K562 (cell line): ENCODE measurements around the gene COL23A1. TPM values are rescaled to one million over a fixed set of nuclear protein-coding genes. Genes with fewer than 3 reads are reported as not detected.

Experiments
- ATAC-seq: fragments of 200-7000 bp; cut with Tn5 transposase; 3 replicates; pipeline ENCODE4 v1.9.1; 2020; ENCODE audit warnings: moderate library complexity
- BruUV-seq: library from RNA; stranded (reverse); fragments of 400-500 nt; replicated peaks from 2 replicates; lab custom pipeline; 2021; lab: Mats Ljungman, UMichigan
- CTCF ChIA-PET: fragments of 300-600 bp; formaldehyde crosslinking; extraction: SDS; loops from one replicate; lab custom pipeline; 2021; ENCODE audit warnings: low intra/inter-chr PET ratio; lab: Yijun Ruan, JAX
- POLR2A ChIA-PET: fragments of 300-600, 350-650 bp; sonication (Branson Sonifier 250); formaldehyde crosslinking; extraction: SDS; loops from one replicate; lab custom pipeline; 2021; ENCODE audit warnings: antibody characterized with exemption, inconsistent platforms; lab: Yijun Ruan, JAX
- DNase-seq, 4 experiments: peaks; one replicate each; pipeline versions ENCODE4 v3.0.0 to v3.0.0-alpha.2; 2011 to 2018; ENCODE audit warnings: low spot score in 3 of 4, mixed read lengths in 3 of 4; ENCODE audit errors: extremely low read depth in 1 of 4
- FAIRE-seq: peaks from 2 replicates; lab custom pipeline; 2011; peaks lifted over from hg19 to GRCh38; lab: Jason Lieb, UNC
- H2AFZ ChIP-seq: 2 replicates; pipeline ENCODE4 v1.6.0; 2011; ENCODE audit warnings: low read depth, low read length, control low read depth, inconsistent platforms
- H3K27ac ChIP-seq: fragments of 200-600 bp; 3 replicates; pipeline ENCODE4 v1.8.0; 2011; ENCODE audit warnings: low read depth, mild to moderate bottlenecking, control low read depth, inconsistent platforms, low read length, moderate library complexity, mixed read lengths; ENCODE audit errors: extremely low read depth
- H3K27me3 ChIP-seq, 2 experiments: fragments of 300-600 bp in 1 of 2; 2 replicates in 1 of 2; 3 replicates in 1 of 2; pipeline versions ENCODE4 v1.6.0 to v1.8.0; 2011; ENCODE audit warnings: inconsistent platforms in 2 of 2, low read length in 2 of 2, mild to moderate bottlenecking in 1 of 2, mixed read lengths in 1 of 2, moderate library complexity in 1 of 2; ENCODE audit not compliant: control insufficient read depth in 2 of 2, insufficient read depth in 2 of 2
- H3K36me3 ChIP-seq: fragments of 300-600 bp; 3 replicates; pipeline ENCODE4 v1.8.0; 2011; ENCODE audit warnings: mild to moderate bottlenecking, low read length, inconsistent platforms; ENCODE audit not compliant: control insufficient read depth, insufficient read depth
- H3K4me1 ChIP-seq, 2 experiments: fragments of 200-600 bp in 1 of 2; replicated peaks in 1 of 2; 2 replicates in 1 of 2; 3 replicates in 1 of 2; pipeline versions ENCODE4 v1.5.1 to v1.8.0; 2011; ENCODE audit warnings: inconsistent platforms in 2 of 2, low read length in 2 of 2, mild to moderate bottlenecking in 1 of 2, mixed read lengths in 1 of 2, moderate library complexity in 1 of 2; ENCODE audit not compliant: control insufficient read depth in 2 of 2, insufficient read depth in 2 of 2
- H3K4me2 ChIP-seq: 2 replicates; pipeline ENCODE4 v1.6.1; 2011; ENCODE audit warnings: low read length, control low read depth, inconsistent platforms, mixed read lengths; ENCODE audit not compliant: insufficient read depth
- H3K4me3 ChIP-seq: fragments of 200-600 bp; sonication (generic), shearing (Covaris generic); 2 replicates; pipeline ENCODE4 v1.5.1; 2016; ENCODE audit warnings: control low read depth, inconsistent platforms
- H3K79me2 ChIP-seq: fragments of 200-600 bp; 3 replicates; pipeline ENCODE4 v1.8.0; 2011; ENCODE audit warnings: low read length, inconsistent platforms; ENCODE audit not compliant: control insufficient read depth, insufficient read depth
- H3K9ac ChIP-seq, 2 experiments: 2 replicates each; pipeline versions ENCODE4 v1.6.0 to v1.6.1; 2011; ENCODE audit warnings: low read depth in 2 of 2, low read length in 2 of 2, control low read depth in 1 of 2, inconsistent platforms in 1 of 2, mild to moderate bottlenecking in 1 of 2, mixed read lengths in 1 of 2; ENCODE audit not compliant: insufficient read depth in 1 of 2
- H3K9me1 ChIP-seq: one replicate; pipeline ENCODE4 v1.6.0; 2011; ENCODE audit warnings: inconsistent platforms, mild to moderate bottlenecking, low read length, moderate library complexity; ENCODE audit not compliant: control insufficient read depth, insufficient read depth
- H3K9me3 ChIP-seq: replicated peaks from 2 replicates; pipeline ENCODE4 v1.5.1; 2011; ENCODE audit warnings: low read depth, low read length, inconsistent platforms; ENCODE audit not compliant: control insufficient read depth, insufficient read depth
- H4K20me1 ChIP-seq: replicated peaks from 2 replicates; pipeline ENCODE4 v1.6.1; 2011; ENCODE audit warnings: low read length, inconsistent platforms, mixed read lengths; ENCODE audit not compliant: control insufficient read depth, insufficient read depth
- BRD9 ChIP-seq: fragments of 450-650 bp; IDR thresholded peaks from 2 replicates; pipeline ENCODE4 v1.6.1; 2018; ENCODE audit warnings: low read depth; ENCODE audit not compliant: partially characterized antibody
- ELK3 ChIP-seq: fragments of 450-650 bp; formaldehyde crosslinking; IDR thresholded peaks from 2 replicates; pipeline ENCODE4 v1.4.0; 2020; ENCODE audit warnings: mild to moderate bottlenecking
- ETS1 ChIP-seq: conservative IDR thresholded peaks from 2 replicates; pipeline ENCODE4 v1.6.1; 2011; ENCODE audit warnings: low read depth, mild to moderate bottlenecking, low read length; ENCODE audit not compliant: control insufficient read depth
- EZH2 ChIP-seq: IDR thresholded peaks from 2 replicates; pipeline ENCODE4 v1.6.1; 2012; ENCODE audit warnings: low read depth, mild to moderate bottlenecking, inconsistent platforms, low read length, borderline replicate concordance
- KDM5B ChIP-seq: fragments of 200-600 bp; sonication (generic); IDR thresholded peaks from 2 replicates; pipeline ENCODE4 v1.6.1; 2012; ENCODE audit warnings: low read depth, mild to moderate bottlenecking, moderate library complexity, low read length, control low read depth, inconsistent platforms; ENCODE audit not compliant: insufficient replicate concordance
- MYBL2 ChIP-seq, 2 experiments: fragments of 450-650 bp in 1 of 2; sonication (generic) in 1 of 2; formaldehyde crosslinking in 1 of 2; IDR thresholded peaks; 2 replicates each; pipeline versions ENCODE4 v1.6.1 to v1.8.1; 2017 to 2022; ENCODE audit warnings: borderline replicate concordance in 1 of 2, inconsistent platforms in 1 of 2, low read depth in 1 of 2, mild to moderate bottlenecking in 1 of 2, missing genetic modification reagents in 1 of 2, moderate library complexity in 1 of 2
- NFATC3 ChIP-seq: fragments of 450-650 bp; IDR thresholded peaks from 2 replicates; pipeline ENCODE4 v1.6.1; 2017; ENCODE audit warnings: mild to moderate bottlenecking
- NFE2 ChIP-seq: IDR thresholded peaks from 2 replicates; pipeline ENCODE4 v1.6.1; 2014; ENCODE audit warnings: antibody characterized with exemption, low read depth
- PCBP1 ChIP-seq: fragments of 200-400 bp; formaldehyde crosslinking; IDR thresholded peaks from 2 replicates; pipeline ENCODE4 v1.6.1; 2018; ENCODE audit warnings: mild to moderate bottlenecking, low read depth, low read length; ENCODE audit not compliant: poor library complexity, severe bottlenecking
- RBM22 ChIP-seq: fragments of 200-400 bp; formaldehyde crosslinking; IDR thresholded peaks from 2 replicates; pipeline ENCODE4 v1.6.1; 2018; ENCODE audit warnings: low read length, low read depth; ENCODE audit not compliant: poor library complexity, severe bottlenecking
- SNIP1 ChIP-seq: fragments of 450-650 bp; IDR thresholded peaks from 2 replicates; pipeline ENCODE4 v1.7.1; 2017; ENCODE audit warnings: low read depth, mild to moderate bottlenecking
- SPI1 ChIP-seq: IDR thresholded peaks from 2 replicates; pipeline ENCODE4 v1.6.1; 2011; ENCODE audit warnings: low read depth, low read length, control low read depth, borderline replicate concordance
- SRSF1 ChIP-seq: fragments of 200-400 bp; formaldehyde crosslinking; IDR thresholded peaks from 2 replicates; pipeline ENCODE4 v1.6.1; 2017; ENCODE audit warnings: mild to moderate bottlenecking, low read depth, low read length, moderate library complexity
- TGIF2 ChIP-seq: sonication (generic); formaldehyde crosslinking; IDR thresholded peaks from 2 replicates; pipeline ENCODE4 v1.8.1; 2022; ENCODE audit warnings: mild to moderate bottlenecking, missing genetic modification reagents, moderate library complexity
- ZNF143 ChIP-seq: sonication (generic); formaldehyde crosslinking; IDR thresholded peaks from 2 replicates; pipeline ENCODE4 v1.9.0; 2022; ENCODE audit warnings: mild to moderate bottlenecking, missing genetic modification reagents
- ZNF232 ChIP-seq: sonication (generic); formaldehyde crosslinking; IDR thresholded peaks from 2 replicates; pipeline ENCODE4 v1.8.0; 2022; ENCODE audit warnings: mild to moderate bottlenecking, missing genetic modification reagents
- ZNF551 ChIP-seq: fragments of 250-450 bp; sonication (Bioruptor Pico); IDR thresholded peaks from 2 replicates; pipeline ENCODE4 v1.5.0; 2021; ENCODE audit warnings: mild to moderate bottlenecking, moderate library complexity
- ZNF780A ChIP-seq: fragments of 250-450 bp; sonication (Bioruptor Pico); IDR thresholded peaks from 2 replicates; pipeline ENCODE4 v1.5.0; 2021; ENCODE audit warnings: mild to moderate bottlenecking
- WGBS: fragments of 100-300 bp; shearing (Covaris generic); methylation state at CpG from one replicate; pipeline ENCODE4 v1.1.6; 2016; ENCODE audit warnings: low coverage, mixed read lengths; ENCODE audit not compliant: insufficient coverage; ENCODE audit errors: missing lambda C conversion rate; 5-methylcytosine and 5-hydroxymethylcytosine counted together
- in situ Hi-C: fragments of 300-500 bp; cut with MboI; formaldehyde crosslinking; loops from 4 replicates; pipeline ENCODE4 v1.15.0; 2018; ENCODE audit warnings: inconsistent platforms, mixed read lengths
- intact Hi-C: fragments of 100-400 bp; cut with micrococcal nuclease; formaldehyde crosslinking; loops from 2 replicates; pipeline ENCODE4 v1.14.2; 2022
- polyA plus RNA-seq, 8 experiments: library from polyadenylated mRNA; depleted of rRNA in 4 of 8; stranded (reverse) in 5 of 8; unstranded in 3 of 8; fragments of >200 nt; fragmentation: Nextera tagmentation in 2 of 8; fragmentation: Illumina TruSeq in 1 of 8; extraction: Ambion mirVana in 2 of 8; extraction: Trizol in 1 of 8; gene quantifications; 2 replicates each; pipeline versions ENCODE4 v1.2.1 to v1.2.3, GENCODE V29; 2011 to 2014; ENCODE audit warnings: inconsistent platforms in 1 of 8, missing spikeins in 1 of 8
- total RNA-seq, 7 experiments: library from RNA; depleted of rRNA in 6 of 7; stranded (reverse); fragments of >200 nt in 6 of 7; fragmentation: Illumina TruSeq in 2 of 7; extraction: Trizol in 2 of 7; gene quantifications; 2 replicates each; pipeline versions ENCODE4 v1.2.1 to v1.2.3, GENCODE V29; 2011 to 2021; ENCODE audit warnings: low replicate concordance in 1 of 7
- TF ChIP-seq, protein P1 (sequence below): fragments of 450-650 bp; IDR thresholded peaks from 2 replicates; pipeline ENCODE4 v1.6.1; 2018; ENCODE audit warnings: mild to moderate bottlenecking, low read depth; ENCODE audit not compliant: partially characterized antibody

COL23A1 gene
- total and polyA plus RNA-seq, 9 of the 15 experiments (the other 6 are each of a cell fraction or from before 2014, with no cell fraction given) = 0.09 TPM; not detected in 8

- Histone ChIP-seq H3K4me3 (no peak overlapping the region), H3K9me1 (no peaks in the 10 kb centered on the region), H3K9ac (no peak overlapping the region), H3K27ac (no peak overlapping the region), H3K27me3 (peaks cover 15 to 61% of the 10 kb centered on the region in 2 experiments), H3K79me2 (no peaks in the 10 kb centered on the region), H3K9me3 (no peaks in the 10 kb centered on the region), H3K4me2 (no peak overlapping the region), H3K4me1 (no peaks in the 10 kb centered on the region; a peak in 1 of 5 replicates), H2AFZ (no peak overlapping the region), H4K20me1 (no peaks in the 10 kb centered on the region), H3K36me3 (no peaks in the 10 kb centered on the region)
- ATAC-seq (no peak), DNase-seq (no peak), FAIRE-seq (no peak)
- under 1% methylated on average over 8 of the region's 8 CpGs for WGBS
- no peak for TF ChIP-seq ELK3 (CRISPR knock-in tag)
- TF ChIP-seq NFE2 = no peak
- TF ChIP-seq RBM22 = no peak
- no peak for TF ChIP-seq PCBP1
- no peak for TF ChIP-seq EZH2
- TF ChIP-seq ETS1 = no peak
- TF ChIP-seq, protein P1, sequence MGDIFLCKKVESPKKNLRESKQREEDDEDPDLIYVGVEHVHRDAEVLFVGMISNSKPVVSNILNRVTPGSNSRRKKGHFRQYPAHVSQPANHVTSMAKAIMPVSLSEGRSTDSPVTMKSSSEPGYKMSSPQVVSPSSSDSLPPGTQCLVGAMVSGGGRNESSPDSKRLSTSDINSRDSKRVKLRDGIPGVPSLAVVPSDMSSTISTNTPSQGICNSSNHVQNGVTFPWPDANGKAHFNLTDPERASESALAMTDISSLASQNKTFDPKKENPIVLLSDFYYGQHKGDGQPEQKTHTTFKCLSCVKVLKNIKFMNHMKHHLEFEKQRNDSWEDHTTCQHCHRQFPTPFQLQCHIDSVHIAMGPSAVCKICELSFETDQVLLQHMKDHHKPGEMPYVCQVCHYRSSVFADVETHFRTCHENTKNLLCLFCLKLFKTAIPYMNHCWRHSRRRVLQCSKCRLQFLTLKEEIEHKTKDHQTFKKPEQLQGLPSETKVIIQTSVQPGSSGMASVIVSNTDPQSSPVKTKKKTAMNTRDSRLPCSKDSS = no peak
- no peak for TF ChIP-seq ZNF232 (CRISPR knock-in tag)
- no peak for TF ChIP-seq SNIP1
- no peak for TF ChIP-seq NFATC3
- TF ChIP-seq ZNF780A (CRISPR knock-in tag) = no peak
- no peak for TF ChIP-seq TGIF2
- TF ChIP-seq SPI1 = no peak
- no peak for TF ChIP-seq ZNF551
- TF ChIP-seq ZNF143 (CRISPR knock-in tag) = no peak
- no peak for TF ChIP-seq BRD9
- no peak for TF ChIP-seq MYBL2 (IDR thresholded peaks at IDR 0.05; ENCODE audit: low read depth)
- no peak for TF ChIP-seq MYBL2 (CRISPR knock-in tag; IDR thresholded peaks at IDR 0.05; ENCODE audit: borderline replicate concordance)
- TF ChIP-seq SRSF1 = no peak
- TF ChIP-seq KDM5B = no peak
- POLR2A ChIA-PET = interaction anchor here (0.6 to 1.0 kb wide), 2 partner anchors 370 to 947 kb away, joined by 3 read pairs; no protein-coding TSS in a partner anchor
- CTCF ChIA-PET = no interaction called here
- intact Hi-C loops (no loop called here), in situ Hi-C loops (no loop called here)
- no TSS peak for BruUV-seq
Measured at GRCh38 chr5:178583279-178583678, 6.9 kb downstream of the COL23A1 start.
